CD4-positive, alpha-beta T cell (primary cell): Measurements from ENCODE around the gene SYDE2. TPM values are rescaled to one million over a fixed set of nuclear protein-coding genes. Genes with fewer than 3 reads are reported as not detected.

ENCODE experiments used
- ATAC-seq: fragments of 200-7000 bp; cut with Tn5 transposase; one replicate; pipeline ENCODE4 v1.10.0; 2022; ENCODE audit warnings: mild to moderate bottlenecking; ENCODE audit not compliant: poor library complexity
- CTCF ChIA-PET: fragments of 350-600 bp; sonication (Branson Sonifier 250); formaldehyde crosslinking; loops from one replicate; lab custom pipeline; 2021; ENCODE audit warnings: antibody characterized with exemption, inconsistent platforms; lab: Charles Lee
- POLR2A ChIA-PET: fragments of 350-600 bp; sonication (Branson Sonifier 250); formaldehyde crosslinking; loops from one replicate; lab custom pipeline; 2021; ENCODE audit warnings: antibody characterized with exemption, inconsistent platforms; lab: Charles Lee
- DNase-seq, 14 experiments: peaks; one replicate each; pipeline ENCODE4 v3.0.0-alpha.2; 2013 to 2020; ENCODE audit warnings: mixed read lengths in 2 of 14
- H3K27ac ChIP-seq, 2 donors: one replicate each; pipeline versions ENCODE4 v1.5.1 to v1.7.0; 2013; ENCODE audit warnings: low read length in 2 of 2, low read depth in 1 of 2, mild to moderate bottlenecking in 1 of 2
- H3K27me3 ChIP-seq, 2 experiments: 1 replicate in 1 of 2; 2 replicates in 1 of 2; pipeline versions ENCODE4 v1.6.1 to v1.7.0; 2013; ENCODE audit warnings: low read length in 2 of 2, control low read depth in 1 of 2, mild to moderate bottlenecking in 1 of 2, moderate library complexity in 1 of 2; ENCODE audit not compliant: insufficient read depth in 2 of 2, control insufficient read depth in 1 of 2
- H3K36me3 ChIP-seq: one replicate; pipeline ENCODE4 v1.6.1; 2013; ENCODE audit warnings: low read length, control low read depth; ENCODE audit not compliant: insufficient read depth
- H3K4me1 ChIP-seq: one replicate; pipeline ENCODE4 v1.6.1; 2013; ENCODE audit warnings: low read length, control low read depth; ENCODE audit not compliant: insufficient read depth
- H3K4me3 ChIP-seq: one replicate; pipeline ENCODE4 v1.5.1; 2013; ENCODE audit warnings: mild to moderate bottlenecking, low read length, moderate library complexity
- H3K9me3 ChIP-seq, 2 experiments: 1 replicate in 1 of 2; 2 replicates in 1 of 2; pipeline versions ENCODE4 v1.6.1 to v1.7.0; 2013; ENCODE audit warnings: low read length in 2 of 2, mild to moderate bottlenecking in 2 of 2, control low read depth in 1 of 2, moderate library complexity in 1 of 2; ENCODE audit not compliant: control insufficient read depth in 1 of 2, insufficient read depth in 1 of 2
- H3K27ac Mint-ChIP-seq: one replicate; pipeline ENCODE4 v1.8.0; 2020; ENCODE audit warnings: mixed read lengths
- H3K27me3 Mint-ChIP-seq: one replicate; pipeline ENCODE4 v1.8.0; 2021; ENCODE audit warnings: mixed read lengths
- H3K36me3 Mint-ChIP-seq: one replicate; pipeline ENCODE4 v1.8.0; 2021; ENCODE audit warnings: low read depth, mixed read lengths
- H3K4me1 Mint-ChIP-seq: one replicate; pipeline ENCODE4 v1.8.0; 2021; ENCODE audit warnings: low read depth, mixed read lengths
- H3K4me3 Mint-ChIP-seq: one replicate; pipeline ENCODE4 v1.8.0; 2020; ENCODE audit warnings: mild to moderate bottlenecking, mixed read lengths
- H3K9me3 Mint-ChIP-seq: one replicate; pipeline ENCODE4 v1.8.0; 2020; ENCODE audit warnings: mixed read lengths
- CTCF ChIP-seq: fragments of 200-600 bp; IDR thresholded peaks from one replicate; pipeline ENCODE4 v1.8.0; 2022; ENCODE audit warnings: antibody characterized with exemption, mild to moderate bottlenecking
- intact Hi-C, 2 experiments: fragments of 100-400 bp; cut with DNase I in 1 of 2; cut with micrococcal nuclease in 1 of 2; formaldehyde crosslinking; loops; one replicate each; pipeline versions ENCODE4 v1.15.1 to v1.9.0; 2023 to 2025; cut with DNase I, micrococcal nuclease
- total RNA-seq, 174 experiments: library from RNA in 2 of 174; stranded (reverse) in 2 of 174; gene quantifications; one replicate each; pipeline ENCODE4 v1.2.3 and lab custom pipeline; 2021 to 2026

SYDE2 gene
- total RNA-seq, 2 experiments from 2014 or later: 6.4 to 6.9 TPM

- ChIA-PET POLR2A (interaction anchor here (0.8 to 1.7 kb wide), 5 partner anchors 10 to 296 kb away, joined by 3 to 5 read pairs (median 4); partner anchors contain the start of gene C1orf52), CTCF (interaction anchor here (0.9 to 1.5 kb wide), 3 partner anchors 132 to 296 kb away, joined by 4 to 11 read pairs (median 6); no protein-coding TSS in a partner anchor)
- no peak for DNase-seq
- Histone ChIP-seq H3K4me3 (no peak overlapping the region), H3K9me3 (no peaks in the 10 kb centered on the region), H3K27ac (no peak overlapping the region), H3K4me1 (no peaks in the 10 kb centered on the region), H3K27me3 (peaks cover 0 to 3% of the 10 kb centered on the region in 2 experiments), H3K36me3 (no peaks in the 10 kb centered on the region)
- H3K9me3 Mint-ChIP-seq: peaks cover 4% of the 10 kb centered on the region
- intact Hi-C loops: no loop called here
- no peaks in the 10 kb centered on the region for H3K36me3 Mint-ChIP-seq
- no peak overlapping the region for H3K4me3 Mint-ChIP-seq
- H3K27ac Mint-ChIP-seq: peak overlapping the region; percentile 55
- peaks cover 17% of the 10 kb centered on the region for H3K4me1 Mint-ChIP-seq
- no peak for TF ChIP-seq CTCF
- peaks cover 5% of the 10 kb centered on the region for H3K27me3 Mint-ChIP-seq
- ATAC-seq: no peak
These were observed 39.8 kb upstream of the SYDE2 start for GRCh38 chr1:85240643-85241042.

- ChIA-PET CTCF (interaction anchor here (0.9 to 1.5 kb wide), 3 partner anchors 132 to 296 kb away, joined by 4 to 11 read pairs (median 6); no protein-coding TSS in a partner anchor), POLR2A (interaction anchor here (0.8 to 1.7 kb wide), 5 partner anchors 9 to 295 kb away, joined by 3 to 5 read pairs (median 4); partner anchors contain the start of gene C1orf52)
- Histone ChIP-seq H3K4me3 (no peak overlapping the region), H3K9me3 (no peaks in the 10 kb centered on the region), H3K27me3 (peaks cover 0 to 3% of the 10 kb centered on the region in 2 experiments), H3K4me1 (no peaks in the 10 kb centered on the region), H3K36me3 (no peaks in the 10 kb centered on the region), H3K27ac (no peak overlapping the region)
- peak; percentile 18 for TF ChIP-seq CTCF
- ATAC-seq: peak; percentile 46
- intact Hi-C loops: no loop called here
- no peaks in the 10 kb centered on the region for H3K36me3 Mint-ChIP-seq
- H3K9me3 Mint-ChIP-seq: peaks cover 4% of the 10 kb centered on the region
- peaks cover 17% of the 10 kb centered on the region for H3K4me1 Mint-ChIP-seq
- H3K27ac Mint-ChIP-seq: peak overlapping the region; percentile 55
- peak in 5 of 14 experiments; percentile 5 to 51 (median 36) for DNase-seq
- peaks cover 5% of the 10 kb centered on the region for H3K27me3 Mint-ChIP-seq
- no peak overlapping the region for H3K4me3 Mint-ChIP-seq
These were observed 39.4 kb upstream of the SYDE2 start for GRCh38 chr1:85240174-85240601.

- intact Hi-C loops: no loop called here
- Mint-ChIP-seq H3K27ac (no peak overlapping the region), H3K4me1 (peaks cover 17% of the 10 kb centered on the region), H3K9me3 (peaks cover 4% of the 10 kb centered on the region), H3K36me3 (no peaks in the 10 kb centered on the region), H3K4me3 (no peak overlapping the region), H3K27me3 (peaks cover 5% of the 10 kb centered on the region)
- H3K36me3 ChIP-seq: no peaks in the 10 kb centered on the region
- H3K27ac ChIP-seq: no peak overlapping the region
- no peak overlapping the region for H3K4me3 ChIP-seq
- DNase-seq (no peak), ATAC-seq (no peak)
- H3K27me3 ChIP-seq: peaks cover 0 to 3% of the 10 kb centered on the region in 2 experiments
- ChIA-PET POLR2A (no interaction called here), CTCF (no interaction called here)
- no peak for TF ChIP-seq CTCF
- no peaks in the 10 kb centered on the region for H3K9me3 ChIP-seq
- no peaks in the 10 kb centered on the region for H3K4me1 ChIP-seq
These were observed 36.8 kb upstream of the SYDE2 start for GRCh38 chr1:85237613-85238012.
